ENCODE measurements around the gene ILF2. TPM values are rescaled to one million over a fixed set of nuclear protein-coding genes. Genes with fewer than 3 reads are reported as not detected.
A peak's percentile ranks its signal among the peaks of the same experiment; 100 is the strongest.

Gene ILF2
- total and polyA plus RNA-seq, 7 donors, result 59.8 to 166 (median 88.3) TPM

DNA sequence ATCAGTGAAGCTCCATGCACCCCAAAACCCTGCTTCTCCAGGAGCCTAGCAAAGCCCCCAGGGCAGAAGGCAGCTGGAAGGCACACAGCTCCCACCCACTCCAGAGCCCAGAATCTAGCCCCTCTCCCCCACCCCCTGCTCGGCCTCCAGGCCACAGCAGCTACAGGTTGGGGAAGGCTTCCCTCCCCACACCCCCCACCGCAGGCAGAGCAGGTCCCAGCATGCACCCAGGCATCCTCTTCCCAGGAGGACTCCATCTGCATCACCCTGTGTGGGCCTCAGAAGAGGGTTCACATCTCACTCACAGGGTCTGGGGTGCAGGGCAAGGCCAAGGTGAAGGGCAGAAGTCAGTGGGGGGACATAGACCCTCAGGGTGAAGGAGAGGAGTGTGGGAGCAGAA lies 55.4 kb downstream of the ILF2 start:
- no peaks in the 10 kb centered on the region for H3K27me3 ChIP-seq
- intact Hi-C loops (cut with DNase I), result loop anchor here (5.0 kb wide), 1 partner anchor 103 kb away; no protein-coding TSS in a partner anchor
- TF ChIP-seq, protein P1, sequence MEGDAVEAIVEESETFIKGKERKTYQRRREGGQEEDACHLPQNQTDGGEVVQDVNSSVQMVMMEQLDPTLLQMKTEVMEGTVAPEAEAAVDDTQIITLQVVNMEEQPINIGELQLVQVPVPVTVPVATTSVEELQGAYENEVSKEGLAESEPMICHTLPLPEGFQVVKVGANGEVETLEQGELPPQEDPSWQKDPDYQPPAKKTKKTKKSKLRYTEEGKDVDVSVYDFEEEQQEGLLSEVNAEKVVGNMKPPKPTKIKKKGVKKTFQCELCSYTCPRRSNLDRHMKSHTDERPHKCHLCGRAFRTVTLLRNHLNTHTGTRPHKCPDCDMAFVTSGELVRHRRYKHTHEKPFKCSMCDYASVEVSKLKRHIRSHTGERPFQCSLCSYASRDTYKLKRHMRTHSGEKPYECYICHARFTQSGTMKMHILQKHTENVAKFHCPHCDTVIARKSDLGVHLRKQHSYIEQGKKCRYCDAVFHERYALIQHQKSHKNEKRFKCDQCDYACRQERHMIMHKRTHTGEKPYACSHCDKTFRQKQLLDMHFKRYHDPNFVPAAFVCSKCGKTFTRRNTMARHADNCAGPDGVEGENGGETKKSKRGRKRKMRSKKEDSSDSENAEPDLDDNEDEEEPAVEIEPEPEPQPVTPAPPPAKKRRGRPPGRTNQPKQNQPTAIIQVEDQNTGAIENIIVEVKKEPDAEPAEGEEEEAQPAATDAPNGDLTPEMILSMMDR (IDR thresholded peaks at IDR 0.05), result no peak
- TF ChIP-seq POLR2A (IDR thresholded peaks at IDR 0.05) (no peak), POLR2AphosphoS5 (IDR thresholded peaks at IDR 0.05) (no peak), EP300 (IDR thresholded peaks at IDR 0.05) (no peak)
- peaks cover 0 to 39% (median 31%) of the 10 kb centered on the region in 4 donors for H3K4me1 ChIP-seq
- no peak for DNase-seq
- H3K4me3 ChIP-seq, result no peak overlapping the region
- H3K36me3 ChIP-seq, result peaks cover 0 to 22% (median 10%) of the 10 kb centered on the region in 4 donors
- H3K27ac ChIP-seq, result no peak overlapping the region
- H3K9me3 ChIP-seq, result no peaks in the 10 kb centered on the region
- 49 to 82% methylated on average over 2 of the region's 2 CpGs for WGBS, 2 donors

DNA sequence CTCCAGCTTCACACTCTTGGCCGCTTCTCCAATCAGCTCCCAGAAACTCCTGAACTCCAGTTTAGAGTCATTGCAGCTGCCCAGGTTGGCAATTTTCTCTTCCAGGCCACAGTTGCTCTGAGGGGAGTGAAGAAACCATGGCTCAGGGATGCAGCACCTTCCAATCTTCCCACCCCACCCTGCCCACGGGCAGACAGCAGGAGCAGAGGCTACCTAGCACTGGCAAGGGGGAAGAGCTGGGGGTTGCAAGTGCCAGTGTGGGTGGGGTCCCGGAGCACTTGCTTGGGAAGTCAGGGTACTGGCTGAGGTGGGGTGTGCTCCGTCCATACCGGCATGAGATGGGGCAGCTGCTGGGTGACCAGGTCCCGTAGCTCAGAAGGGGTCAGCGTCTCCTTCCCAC lies 55.9 kb downstream of the ILF2 start:
- Histone ChIP-seq H3K4me1 (peaks cover 0 to 44% (median 36%) of the 10 kb centered on the region in 4 donors), H3K4me3 (no peak overlapping the region), H3K9me3 (no peaks in the 10 kb centered on the region), H3K36me3 (peaks cover 0 to 17% (median 10%) of the 10 kb centered on the region in 4 donors), H3K27ac (no peak overlapping the region), H3K27me3 (no peaks in the 10 kb centered on the region)
- no peak for TF ChIP-seq POLR2AphosphoS5 (IDR thresholded peaks at IDR 0.05)
- TF ChIP-seq POLR2A (IDR thresholded peaks at IDR 0.05), result no peak
- no peak for TF ChIP-seq EP300 (IDR thresholded peaks at IDR 0.05)
- TF ChIP-seq, protein P1 (IDR thresholded peaks at IDR 0.05), result no peak
- DNase-seq, result no peak
- 90 to 92% methylated on average over 7 of the region's 7 CpGs for WGBS, 2 donors
- intact Hi-C loops (cut with DNase I), result loop anchor here (5.0 kb wide), 2 partner anchors 83 to 103 kb away; no protein-coding TSS in a partner anchor

DNA sequence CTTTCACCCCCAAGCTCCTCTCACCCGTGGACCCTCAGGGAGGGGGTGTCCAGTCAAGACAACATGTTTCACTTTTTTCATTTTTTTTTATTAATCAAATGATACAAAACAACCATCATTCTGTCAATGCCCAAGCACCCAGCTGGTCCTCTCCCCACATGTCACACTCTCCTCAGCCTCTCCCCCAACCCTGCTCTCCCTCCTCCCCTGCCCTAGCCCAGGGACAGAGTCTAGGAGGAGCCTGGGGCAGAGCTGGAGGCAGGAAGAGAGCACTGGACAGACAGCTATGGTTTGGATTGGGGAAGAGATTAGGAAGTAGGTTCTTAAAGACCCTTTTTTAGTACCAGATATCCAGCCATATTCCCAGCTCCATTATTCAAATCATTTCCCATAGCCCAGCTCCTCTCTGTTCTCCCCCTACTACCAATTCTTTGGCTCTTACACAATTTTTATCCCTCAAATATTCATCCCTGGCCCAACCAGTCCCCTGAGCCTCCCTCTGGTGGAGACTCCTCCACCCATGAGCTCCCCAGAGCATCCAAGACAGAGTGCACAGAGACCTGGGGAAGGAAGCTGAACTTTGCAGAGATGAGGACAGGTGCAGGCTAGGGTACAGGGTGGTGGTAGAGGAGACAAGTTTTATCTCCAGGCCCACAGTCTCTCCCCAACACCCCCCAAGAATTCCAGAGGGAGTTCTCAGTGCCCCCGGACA lies 56.4 kb downstream of the ILF2 start:
- H3K27ac ChIP-seq, result no peak overlapping the region
- no peaks in the 10 kb centered on the region for H3K27me3 ChIP-seq
- TF ChIP-seq POLR2A (IDR thresholded peaks at IDR 0.05), result no peak
- peaks cover 0 to 50% (median 42%) of the 10 kb centered on the region in 4 donors for H3K4me1 ChIP-seq
- no peak overlapping the region for H3K4me3 ChIP-seq
- intact Hi-C loops (cut with DNase I), result loop anchor here (5.0 kb wide), 1 partner anchor 82 kb away; no protein-coding TSS in a partner anchor
- H3K9me3 ChIP-seq, result no peaks in the 10 kb centered on the region
- WGBS, 2 donors, result 57 to 79% methylated on average over 2 of the region's 2 CpGs
- DNase-seq, result no peak
- H3K36me3 ChIP-seq, result peaks cover 0 to 11% (median 8%) of the 10 kb centered on the region in 4 donors

DNA sequence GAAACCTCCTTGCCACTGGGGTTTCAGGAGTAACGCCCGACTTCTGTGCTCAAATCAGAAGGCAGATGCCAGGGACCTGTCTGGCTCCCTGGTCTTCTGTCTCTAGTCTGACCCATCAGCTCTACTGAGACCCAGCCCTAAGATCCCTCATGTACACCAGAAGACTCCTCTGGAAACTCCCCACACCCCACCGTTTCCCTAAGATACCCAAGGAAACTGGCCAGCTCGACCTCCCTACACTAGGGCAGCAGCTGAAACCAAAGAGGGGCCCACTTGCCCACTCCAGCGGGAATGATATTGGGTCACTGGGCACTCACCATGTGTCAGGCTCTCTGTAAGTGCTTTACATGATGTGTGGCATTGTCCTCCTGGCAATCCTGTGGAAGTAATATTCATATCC lies 57.4 kb downstream of the ILF2 start:
- WGBS, 2 donors, result 39 to 75% methylated on average over 5 of the region's 5 CpGs
- H3K9me3 ChIP-seq, result no peaks in the 10 kb centered on the region
- no peak for DNase-seq
- peaks cover 0 to 59% (median 50%) of the 10 kb centered on the region in 4 donors for H3K4me1 ChIP-seq
- peaks cover 0 to 2% (median 0%) of the 10 kb centered on the region in 4 donors for H3K36me3 ChIP-seq
- TF ChIP-seq POLR2AphosphoS5 (IDR thresholded peaks at IDR 0.05) (no peak), POLR2A (IDR thresholded peaks at IDR 0.05) (no peak)
- TF ChIP-seq, protein P1 (IDR thresholded peaks at IDR 0.05), result no peak
- H3K27ac ChIP-seq, result peak overlapping the region; percentile 82 to 90 (median 86)
- no peaks in the 10 kb centered on the region for H3K27me3 ChIP-seq
- H3K4me3 ChIP-seq, result peak overlapping the region in 3 of 4 donors; percentile 66 to 72 (median 68)
- intact Hi-C loops (cut with DNase I), result loop anchor here (5.0 kb wide), 1 partner anchor 81 kb away; no protein-coding TSS in a partner anchor

DNA sequence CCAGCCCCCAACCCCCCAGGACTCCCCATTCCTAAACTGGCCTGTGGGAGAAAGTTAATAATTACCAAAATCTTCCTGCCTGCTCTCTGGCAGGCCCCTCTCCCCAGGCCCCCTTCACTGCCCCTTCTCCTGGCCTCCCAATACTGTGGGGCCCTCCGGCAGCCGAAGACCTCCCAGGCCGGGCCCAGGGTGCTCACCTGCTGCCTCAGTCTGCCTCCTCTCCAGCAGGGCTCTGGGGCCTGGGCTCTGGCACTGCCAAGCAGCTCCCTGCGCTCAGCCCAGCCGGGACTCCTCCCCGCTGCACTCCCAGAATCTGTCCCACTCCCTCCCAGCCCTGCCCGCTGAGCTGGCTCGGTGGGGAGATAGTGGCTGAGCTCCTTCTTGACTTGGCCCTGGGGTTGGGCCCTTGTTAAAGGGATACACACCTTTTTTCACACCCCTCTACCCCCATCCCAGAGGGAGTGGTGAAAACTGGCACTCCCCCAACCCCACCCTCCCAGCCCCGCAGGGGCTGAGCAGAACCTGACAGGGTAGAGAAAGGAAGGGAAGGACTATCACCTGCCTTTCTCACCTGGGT lies 58.0 kb downstream of the ILF2 start, which contains the start of gene S100A16:
TSS of gene S100A16 (minus strand) at position 383 of the 577 bp plus-strand sequence. CDS start 4,986 bp downstream, outside the sequence.
- Histone ChIP-seq H3K27ac (peak within 1 kb of the TSS; percentile 82 to 90 (median 86)), H3K9me3 (no peaks in the 10 kb centered on the region), H3K4me3 (peak within 1 kb of the TSS; percentile 66 to 72 (median 68)), H3K36me3 (peaks cover 0 to 2% (median 0%) of the 10 kb centered on the region in 4 donors), H3K27me3 (no peaks in the 10 kb centered on the region), H3K4me1 (peaks cover 0 to 64% (median 51%) of the 10 kb centered on the region in 4 donors)
- WGBS, 2 donors, result 12 to 48% methylated on average over 9 of the region's 9 CpGs
- TF ChIP-seq POLR2A (IDR thresholded peaks at IDR 0.05) (peak; percentile 76 to 92), POLR2AphosphoS5 (IDR thresholded peaks at IDR 0.05) (peak; percentile 67 to 90 (median 87)), EP300 (IDR thresholded peaks at IDR 0.05) (no peak)
- intact Hi-C loops (cut with DNase I), result loop anchor here (5.0 kb wide), 1 partner anchor 81 kb away; no protein-coding TSS in a partner anchor
- peak; percentile 93 for DNase-seq
